Suprapubic skin (tissue), 3 donors: Measurements from ENCODE around the gene EHF.

Source experiments
- CTCF ChIP-seq, 2 donors: fragments of 200-600 bp in 1 of 2; fragments of 450-650 bp in 1 of 2; sonication (generic) in 1 of 2; IDR thresholded peaks; one replicate each; pipeline ENCODE4 v1.5.1; 2016 to 2019; ENCODE audit warnings: antibody characterized with exemption in 2 of 2, mild to moderate bottlenecking in 1 of 2, moderate library complexity in 1 of 2
- POLR2A ChIP-seq, 2 donors: fragments of 450-650 bp; IDR thresholded peaks; one replicate each; pipeline ENCODE4 v1.6.1; 2017; ENCODE audit warnings: antibody characterized with exemption in 2 of 2, mild to moderate bottlenecking in 2 of 2, moderate library complexity in 2 of 2

- TF ChIP-seq CTCF (IDR thresholded peaks at IDR 0.05) (no peak), POLR2A (IDR thresholded peaks at IDR 0.05) (no peak)
Observed at GRCh38 chr11:34639545-34639944, 18.7 kb downstream of the EHF start.
